Smooth muscle cell of the brain vasculature (primary cell): ENCODE results near the gene EML4.

Source experiments
- DNase-seq: peaks from one replicate; pipeline ENCODE4 v3.0.0-alpha.2; 2012; ENCODE audit warnings: low read depth, low spot score

EML4 gene

DNA sequence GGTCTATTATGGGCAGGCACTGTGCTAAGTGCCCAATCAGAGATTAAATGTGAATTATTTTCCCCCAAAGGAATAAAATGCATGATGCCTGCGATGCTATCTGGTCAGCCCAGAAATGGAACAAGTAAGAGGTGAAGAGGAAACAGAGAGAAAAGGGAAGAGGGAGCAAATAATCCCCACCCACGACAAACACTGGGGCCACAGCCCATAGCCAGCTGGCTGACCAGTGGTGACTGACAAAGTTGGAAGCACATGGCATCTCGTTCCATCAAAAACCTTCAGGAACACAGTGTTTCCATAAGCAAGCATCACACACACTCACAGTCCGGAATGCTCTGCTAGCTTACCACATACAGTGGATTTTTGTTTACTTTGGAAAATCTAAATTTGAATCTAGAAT lies 213.0 kb downstream of the EML4 start:
- DNase-seq, result no peak
